PFSK-1 (cell line): ENCODE data around the gene TFPI.

ENCODE experiments used
- FOXP2 ChIP-seq: optimal IDR thresholded peaks from 2 replicates; pipeline ENCODE3; 2011; ENCODE audit warnings: borderline replicate concordance, control low read depth, inconsistent platforms; ENCODE audit not compliant: insufficient read depth; ENCODE audit errors: extremely low read length, extremely low read depth
- POLR2AphosphoS5 ChIP-seq: IDR thresholded peaks from 2 replicates; pipeline ENCODE4 v1.6.1; 2012; ENCODE audit warnings: low read depth, mild to moderate bottlenecking, control low read depth, low read length, moderate library complexity
- SIN3A ChIP-seq: IDR thresholded peaks from 2 replicates; pipeline ENCODE4 v1.6.1; 2012; ENCODE audit warnings: mild to moderate bottlenecking, low read length, moderate library complexity, borderline replicate concordance; ENCODE audit not compliant: insufficient read depth
- TAF1 ChIP-seq: IDR thresholded peaks from 2 replicates; pipeline ENCODE4 v1.6.1; 2012; ENCODE audit warnings: low read length, control low read depth, borderline replicate concordance; ENCODE audit not compliant: insufficient read depth
- TF ChIP-seq, protein P1 (sequence below), 2 experiments: IDR thresholded peaks; 2 replicates each; pipeline versions ENCODE4 v1.6.1 to v1.8.0; 2011 to 2012; ENCODE audit warnings: low read depth in 2 of 2, low read length in 2 of 2, control low read depth in 1 of 2, inconsistent platforms in 1 of 2, mild to moderate bottlenecking in 1 of 2, moderate library complexity in 1 of 2; ENCODE audit not compliant: insufficient read depth in 1 of 2

Gene TFPI

GRCh38 chr2:187475499-187476248 lies 78.6 kb downstream of the TFPI start:
- TF ChIP-seq, protein P1, sequence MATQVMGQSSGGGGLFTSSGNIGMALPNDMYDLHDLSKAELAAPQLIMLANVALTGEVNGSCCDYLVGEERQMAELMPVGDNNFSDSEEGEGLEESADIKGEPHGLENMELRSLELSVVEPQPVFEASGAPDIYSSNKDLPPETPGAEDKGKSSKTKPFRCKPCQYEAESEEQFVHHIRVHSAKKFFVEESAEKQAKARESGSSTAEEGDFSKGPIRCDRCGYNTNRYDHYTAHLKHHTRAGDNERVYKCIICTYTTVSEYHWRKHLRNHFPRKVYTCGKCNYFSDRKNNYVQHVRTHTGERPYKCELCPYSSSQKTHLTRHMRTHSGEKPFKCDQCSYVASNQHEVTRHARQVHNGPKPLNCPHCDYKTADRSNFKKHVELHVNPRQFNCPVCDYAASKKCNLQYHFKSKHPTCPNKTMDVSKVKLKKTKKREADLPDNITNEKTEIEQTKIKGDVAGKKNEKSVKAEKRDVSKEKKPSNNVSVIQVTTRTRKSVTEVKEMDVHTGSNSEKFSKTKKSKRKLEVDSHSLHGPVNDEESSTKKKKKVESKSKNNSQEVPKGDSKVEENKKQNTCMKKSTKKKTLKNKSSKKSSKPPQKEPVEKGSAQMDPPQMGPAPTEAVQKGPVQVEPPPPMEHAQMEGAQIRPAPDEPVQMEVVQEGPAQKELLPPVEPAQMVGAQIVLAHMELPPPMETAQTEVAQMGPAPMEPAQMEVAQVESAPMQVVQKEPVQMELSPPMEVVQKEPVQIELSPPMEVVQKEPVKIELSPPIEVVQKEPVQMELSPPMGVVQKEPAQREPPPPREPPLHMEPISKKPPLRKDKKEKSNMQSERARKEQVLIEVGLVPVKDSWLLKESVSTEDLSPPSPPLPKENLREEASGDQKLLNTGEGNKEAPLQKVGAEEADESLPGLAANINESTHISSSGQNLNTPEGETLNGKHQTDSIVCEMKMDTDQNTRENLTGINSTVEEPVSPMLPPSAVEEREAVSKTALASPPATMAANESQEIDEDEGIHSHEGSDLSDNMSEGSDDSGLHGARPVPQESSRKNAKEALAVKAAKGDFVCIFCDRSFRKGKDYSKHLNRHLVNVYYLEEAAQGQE (IDR thresholded peaks at IDR 0.05; ENCODE audit: insufficient read depth in 1 of 2, low read depth in 2 of 2, low read length in 2 of 2), result no peak
- no peak for TF ChIP-seq TAF1
- TF ChIP-seq POLR2AphosphoS5, result no peak
- no peak for TF ChIP-seq SIN3A
- TF ChIP-seq FOXP2, result no peak

- TF ChIP-seq FOXP2, result no peak
- TF ChIP-seq SIN3A, result no peak
- no peak for TF ChIP-seq POLR2AphosphoS5
- no peak for TF ChIP-seq TAF1
- TF ChIP-seq, protein P1 (IDR thresholded peaks at IDR 0.05; ENCODE audit: insufficient read depth in 1 of 2, low read depth in 2 of 2, low read length in 2 of 2), result no peak
These were observed 83.5 kb downstream of the TFPI start for GRCh38 chr2:187470698-187471097.

DNA sequence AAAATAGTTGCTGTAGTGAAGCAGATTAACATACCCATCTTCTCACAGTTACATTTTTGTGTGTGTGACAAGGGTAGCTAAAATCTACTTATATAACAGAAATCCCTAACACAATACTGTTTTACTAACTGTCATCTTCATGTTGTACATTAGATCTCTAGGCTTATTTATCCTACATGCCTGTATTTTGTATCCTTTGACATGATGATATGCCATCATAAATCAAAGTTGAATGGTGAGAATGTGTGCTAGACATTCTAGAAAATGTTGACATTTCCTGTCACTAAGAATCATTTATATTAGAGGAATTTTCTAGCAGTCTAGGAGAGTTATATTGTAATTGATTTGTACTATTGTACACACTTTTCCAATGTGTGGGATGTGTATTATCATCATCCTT lies 84.7 kb downstream of the TFPI start:
- TF ChIP-seq, protein P1 (IDR thresholded peaks at IDR 0.05; ENCODE audit: insufficient read depth in 1 of 2, low read depth in 2 of 2, low read length in 2 of 2), result no peak
- no peak for TF ChIP-seq FOXP2
- no peak for TF ChIP-seq SIN3A
- TF ChIP-seq TAF1, result no peak
- TF ChIP-seq POLR2AphosphoS5, result no peak

- TF ChIP-seq TAF1 (no peak), POLR2AphosphoS5 (no peak), SIN3A (no peak), FOXP2 (no peak)
- TF ChIP-seq, protein P1 (IDR thresholded peaks at IDR 0.05; ENCODE audit: insufficient read depth in 1 of 2, low read depth in 2 of 2, low read length in 2 of 2), result no peak
These were observed 86.0 kb downstream of the TFPI start for GRCh38 chr2:187468262-187468661.
